A549 (cell line): ENCODE data around the gene CYB561. TPM values are rescaled to one million over a fixed set of nuclear protein-coding genes. Genes with fewer than 3 reads are reported as not detected.

Experiments
- ATAC-seq, 2 experiments: fragments of 200-7000 bp in 1 of 2; fragments of >200 bp in 1 of 2; cut with Nextera tagmentation in 1 of 2; cut with Tn5 transposase in 1 of 2; 3 replicates each; pipeline versions ENCODE4 v1.8.0 to v1.9.1; 2018 to 2020; ENCODE audit warnings: mild to moderate bottlenecking in 1 of 2, moderate library complexity in 1 of 2
- CTCF ChIA-PET: fragments of 300-600 bp; sonication (Branson Sonifier 250); formaldehyde crosslinking; extraction: SDS; loops from one replicate; lab custom pipeline; 2021; ENCODE audit warnings: antibody characterized with exemption, inconsistent platforms; lab: Yijun Ruan, JAX
- POLR2A ChIA-PET: fragments of 350-600 bp; formaldehyde crosslinking; extraction: SDS; loops from one replicate; lab custom pipeline; 2021; ENCODE audit warnings: antibody characterized with exemption, inconsistent platforms; lab: Yijun Ruan, JAX
- DNase-seq, 2 experiments: peaks; one replicate each; pipeline versions ENCODE4 v3.0.0 to v3.0.0-alpha.2; 2011 to 2016; ENCODE audit warnings: low read depth in 1 of 2, low spot score in 1 of 2
- FAIRE-seq: peaks from 2 replicates; lab custom pipeline; 2011; peaks lifted over from hg19 to GRCh38; lab: Jason Lieb, UNC
- H3K27ac ChIP-seq, 2 experiments: fragments of >200 bp; sonication (Bioruptor Twin); formaldehyde crosslinking; 3 replicates each; pipeline ENCODE4 v1.5.1; 2016 to 2017
- H3K4me1 ChIP-seq: fragments of >200 bp; sonication (Bioruptor Twin); formaldehyde crosslinking; 3 replicates; pipeline ENCODE4 v1.6.1; 2016
- H3K4me2 ChIP-seq: fragments of >200 bp; sonication (Bioruptor Twin); formaldehyde crosslinking; 3 replicates; pipeline ENCODE4 v1.6.1; 2016
- H3K4me3 ChIP-seq: fragments of >200 bp; sonication (Bioruptor Twin); formaldehyde crosslinking; 3 replicates; pipeline ENCODE4 v1.5.1; 2016
- H3K9me3 ChIP-seq: fragments of >200 bp; sonication (Bioruptor Twin); formaldehyde crosslinking; 3 replicates; pipeline ENCODE4 v1.6.1; 2016
- BCL3 ChIP-seq: fragments of >200 bp; sonication (Bioruptor Twin); formaldehyde crosslinking; IDR thresholded peaks from 3 replicates; pipeline ENCODE4 v1.6.1; 2016
- CEBPB ChIP-seq, 2 experiments: fragments of >200 bp in 1 of 2; sonication (Bioruptor Twin) in 1 of 2; formaldehyde crosslinking in 1 of 2; IDR thresholded peaks; 2 replicates each; pipeline ENCODE4 v1.6.1; 2012 to 2016
- CHD4 ChIP-seq: fragments of 200-600 bp; sonication (generic); IDR thresholded peaks from 2 replicates; pipeline ENCODE4 v1.6.1; 2016; ENCODE audit warnings: antibody characterized with exemption, mild to moderate bottlenecking, borderline replicate concordance
- E2F6 ChIP-seq: IDR thresholded peaks from 2 replicates; pipeline ENCODE4 v1.6.1; 2012; ENCODE audit warnings: low read depth, borderline replicate concordance
- EHMT2 ChIP-seq: fragments of 200-600 bp; sonication (generic); IDR thresholded peaks from 2 replicates; pipeline ENCODE4 v1.6.1; 2016; ENCODE audit warnings: antibody characterized with exemption, low read depth, mild to moderate bottlenecking, moderate library complexity
- ELK1 ChIP-seq: fragments of 150-350 bp; IDR thresholded peaks from 2 replicates; pipeline ENCODE4 v1.6.1; 2014; ENCODE audit warnings: low read depth, mild to moderate bottlenecking, low read length
- ESRRA ChIP-seq: fragments of 150-350 bp; IDR thresholded peaks from 2 replicates; pipeline ENCODE4 v1.6.1; 2014; ENCODE audit warnings: mild to moderate bottlenecking, low read length, borderline replicate concordance
- HES2 ChIP-seq: fragments of >200 bp; sonication (Bioruptor Twin); formaldehyde crosslinking; IDR thresholded peaks from 2 replicates; pipeline ENCODE4 v1.6.1; 2016
- HMGXB4 ChIP-seq: fragments of 250-450 bp; sonication (Bioruptor Pico); IDR thresholded peaks from 2 replicates; pipeline ENCODE4 v1.5.0; 2021; ENCODE audit warnings: mild to moderate bottlenecking, moderate library complexity, borderline replicate concordance
- HOXB13 ChIP-seq: fragments of 250-450 bp; sonication (Bioruptor Pico); IDR thresholded peaks from 2 replicates; pipeline ENCODE4 v1.5.0; 2020; ENCODE audit warnings: low read depth, mild to moderate bottlenecking, moderate library complexity
- JUN ChIP-seq, 2 experiments: fragments of >200 bp; sonication (Bioruptor Twin); formaldehyde crosslinking; IDR thresholded peaks; 2 replicates in 1 of 2; 3 replicates in 1 of 2; pipeline ENCODE4 v1.6.1; 2016 to 2017
- JUNB ChIP-seq: fragments of >200 bp; sonication (Bioruptor Twin); formaldehyde crosslinking; IDR thresholded peaks from 2 replicates; pipeline ENCODE4 v1.6.1; 2016
- MAX ChIP-seq: IDR thresholded peaks from 2 replicates; pipeline ENCODE4 v1.6.1; 2012
- NFE2L2 ChIP-seq: fragments of 150-350 bp; conservative IDR thresholded peaks from 2 replicates; pipeline ENCODE4 v1.6.1; 2014; ENCODE audit warnings: low read length
- RARB ChIP-seq: fragments of 250-450 bp; sonication (Bioruptor Pico); IDR thresholded peaks from 2 replicates; pipeline ENCODE4 v1.8.0; 2021; ENCODE audit warnings: mild to moderate bottlenecking, moderate library complexity
- REST ChIP-seq: fragments of 200-600 bp; sonication (generic); IDR thresholded peaks from 2 replicates; pipeline ENCODE4 v1.6.1; 2016; ENCODE audit warnings: antibody characterized with exemption, mild to moderate bottlenecking, moderate library complexity
- SMC3 ChIP-seq: fragments of >200 bp; sonication (Bioruptor Twin); formaldehyde crosslinking; IDR thresholded peaks from 3 replicates; pipeline ENCODE4 v1.6.1; 2018; ENCODE audit warnings: inconsistent platforms
- TP53 ChIP-seq: fragments of 250-450 bp; sonication (Bioruptor Pico); IDR thresholded peaks from 2 replicates; pipeline ENCODE4 v1.5.0; 2021; ENCODE audit warnings: mild to moderate bottlenecking, moderate library complexity
- whole genome bisulfite sequencing: methylation state at CpG from one replicate; pipeline ENCODE4 v1.1.6; 2017; ENCODE audit errors: missing lambda C conversion rate; 5-methylcytosine and 5-hydroxymethylcytosine counted together
- polyA plus RNA-seq, 4 experiments: library from polyadenylated mRNA; depleted of rRNA in 3 of 4; stranded (reverse); fragments of >200 nt; fragmentation: RNase III in 1 of 4; extraction: RNeasy Plus Mini Kit Qiagen cat#74134 plus additional on column Dnase treatment in 1 of 4; gene quantifications; 2 replicates in 3 of 4; 3 replicates in 1 of 4; pipeline ENCODE4 v1.2.3, GENCODE V29; 2011 to 2017

The CYB561 gene
- polyA plus RNA-seq, 2 of the 4 experiments (the other 2 are of a cell fraction) = 16.6 to 27.2 TPM

- whole genome bisulfite sequencing = 87% methylated on average over 3 of the region's 3 CpGs
- CTCF ChIA-PET = interaction anchor here (0.6 to 23.8 kb wide), 4 partner anchors 20 to 163 kb away, joined by 3 to 364 read pairs (median 182); partner anchors contain the start of gene ACE
- TF ChIP-seq ELK1 = no peak
- no peak for TF ChIP-seq SMC3
- no peak for TF ChIP-seq BCL3
- no peak for TF ChIP-seq CHD4
- TF ChIP-seq REST = no peak
- no peak for TF ChIP-seq HMGXB4 (CRISPR knock-in tag)
- no peak for TF ChIP-seq JUNB
- no peak for TF ChIP-seq JUN (IDR thresholded peaks at IDR 0.05)
- TF ChIP-seq E2F6 = no peak
- TF ChIP-seq MAX = no peak
- TF ChIP-seq RARB = no peak
- TF ChIP-seq HOXB13 (CRISPR knock-in tag) = no peak
- no peak for TF ChIP-seq CEBPB (IDR thresholded peaks at IDR 0.05)
- TF ChIP-seq TP53 (CRISPR knock-in tag) = no peak
- TF ChIP-seq, all 56 proteins: peak for 0
- FAIRE-seq (no peak), DNase-seq (no peak), ATAC-seq (no peak)
- POLR2A ChIA-PET = interaction anchor here (0.7 kb wide), 1 partner anchor 163 kb away, joined by 4 read pairs; no protein-coding TSS in a partner anchor
- Histone ChIP-seq H3K4me1 (peaks cover 15% of the 10 kb centered on the region), H3K27ac (no peak overlapping the region), H3K4me3 (no peak overlapping the region), H3K9me3 (no peaks in the 10 kb centered on the region), H3K4me2 (no peak overlapping the region)
Observed at GRCh38 chr17:63448655-63449054, 2.5 kb upstream of the CYB561 start.

GRCh38 chr17:63447471-63448009, 1.4 kb upstream of the CYB561 start:
- DNase-seq (no peak), FAIRE-seq (no peak), ATAC-seq (no peak)
- TF ChIP-seq HES2 (no peak), EHMT2 (no peak), NFE2L2 (no peak), ESRRA (no peak)
- no peaks in the 10 kb centered on the region for H3K9me3 ChIP-seq
- H3K4me1 ChIP-seq = peaks cover 15% of the 10 kb centered on the region
- CTCF ChIA-PET = interaction anchor here (0.7 to 23.8 kb wide), 12 partner anchors 11 to 273 kb away, joined by 3 to 364 read pairs (median 5); partner anchors contain the start of genes ACE and DCAF7
- 91% methylated on average over 12 of the region's 12 CpGs for WGBS
- H3K27ac ChIP-seq = peak overlapping the region in 1 of 2 experiments; percentile 98; a peak in 3 of 6 replicates
- POLR2A ChIA-PET = interaction anchor here (1.1 to 3.0 kb wide), 2 partner anchors 13 to 381 kb away, joined by 3 to 10 read pairs; no protein-coding TSS in a partner anchor
- no peak overlapping the region for H3K4me2 ChIP-seq
- no peak overlapping the region for H3K4me3 ChIP-seq
